Measurements from ENCODE around the gene SLC39A6. TPM values are rescaled to one million over a fixed set of nuclear protein-coding genes. Genes with fewer than 3 reads are reported as not detected.

SLC39A6 gene
- total RNA-seq, 1 experiment from 2014 or later: 33.9 TPM

DNA sequence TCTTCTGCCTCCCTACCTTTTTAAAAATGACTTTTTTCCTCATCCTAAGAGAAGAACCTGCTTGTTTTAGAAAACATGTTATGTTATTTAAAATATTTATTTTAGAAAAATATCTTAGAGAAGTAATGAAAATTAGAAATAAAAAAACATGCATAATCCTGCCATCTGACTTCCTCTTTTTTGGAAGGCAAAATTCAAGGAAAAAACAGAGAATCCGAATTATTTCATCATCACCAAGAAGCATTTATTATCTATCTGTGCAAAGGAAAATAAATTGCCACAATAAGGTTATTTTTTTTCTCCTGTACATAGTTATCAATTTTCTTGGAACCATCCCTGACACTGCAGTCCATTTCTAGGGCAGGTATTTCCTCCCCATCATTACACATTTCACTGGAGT, 14.4 kb downstream of the SLC39A6 start:
- Histone ChIP-seq H4K20me1 (ENCODE audit: control insufficient read depth, insufficient read depth, insufficient read length) (no peaks in the 10 kb centered on the region), H3K9ac (ENCODE audit: extremely low read depth, insufficient read length, low read length) (no peak overlapping the region)
- WGBS (ENCODE audit: extremely low coverage, insufficient read length, low lambda C conversion rate): no CpG with 5 or more reads among the region's 1 CpG

More for the DNA sequence above, 14.4 kb downstream of the SLC39A6 start:
- Histone ChIP-seq H2AFZ (ENCODE audit: low read length) (no peak overlapping the region), H3K4ac (ENCODE audit: low read depth, low read length) (no peak overlapping the region), H2BK120ac (ENCODE audit: low read depth, low read length, poor library complexity, severe bottlenecking) (no peak overlapping the region), H4K91ac (ENCODE audit: insufficient read length, low read depth, low read length) (no peak overlapping the region), H3K79me1 (ENCODE audit: insufficient read depth, low read depth, low read length, poor library complexity, severe bottlenecking) (no peaks in the 10 kb centered on the region), H2BK20ac (ENCODE audit: low read depth, low read length, poor library complexity, severe bottlenecking) (no peak overlapping the region), H3K9me3 (ENCODE audit: control insufficient read depth, low read depth, low read length) (no peaks in the 10 kb centered on the region), H3K27ac (ENCODE audit: insufficient read length, low read depth, low read length) (no peak overlapping the region), H3K18ac (ENCODE audit: insufficient read length, low read depth, low read length) (no peak overlapping the region), H4K8ac (replicated peaks; ENCODE audit: insufficient read length, low read depth, low read length) (no peak overlapping the region), H2AK5ac (ENCODE audit: insufficient read length, low read length) (no peak overlapping the region), H3K23ac (ENCODE audit: insufficient read length, low read depth, low read length) (no peak overlapping the region), H3K4me2 (ENCODE audit: insufficient read depth, insufficient read length, low read length) (no peak overlapping the region), H3K14ac (ENCODE audit: insufficient read depth, low read length) (no peak overlapping the region), H3K27me3 (ENCODE audit: insufficient read depth, low read length) (no peaks in the 10 kb centered on the region), H3K4me1 (ENCODE audit: insufficient read depth, low read length) (no peaks in the 10 kb centered on the region), H3K79me2 (ENCODE audit: insufficient read depth, low read length) (no peaks in the 10 kb centered on the region), H2BK5ac (ENCODE audit: insufficient read length, low read length) (no peak overlapping the region), H2BK12ac (ENCODE audit: insufficient read length, low read depth, low read length) (no peak overlapping the region), H2BK15ac (ENCODE audit: low read depth, low read length) (no peak overlapping the region), H3K23me2 (ENCODE audit: insufficient read length, low read depth, low read length, poor library complexity, severe bottlenecking) (no peaks in the 10 kb centered on the region), H4K5ac (ENCODE audit: insufficient read length, low read depth, low read length) (no peak overlapping the region), H3K56ac (ENCODE audit: insufficient read length, low read depth, low read length) (no peak overlapping the region), H3T11ph (ENCODE audit: low read length) (no peak overlapping the region)
- H3K27me3 Mint-ChIP-seq (ENCODE audit: low read depth): no peaks in the 10 kb centered on the region
- TF ChIP-seq, protein P1, sequence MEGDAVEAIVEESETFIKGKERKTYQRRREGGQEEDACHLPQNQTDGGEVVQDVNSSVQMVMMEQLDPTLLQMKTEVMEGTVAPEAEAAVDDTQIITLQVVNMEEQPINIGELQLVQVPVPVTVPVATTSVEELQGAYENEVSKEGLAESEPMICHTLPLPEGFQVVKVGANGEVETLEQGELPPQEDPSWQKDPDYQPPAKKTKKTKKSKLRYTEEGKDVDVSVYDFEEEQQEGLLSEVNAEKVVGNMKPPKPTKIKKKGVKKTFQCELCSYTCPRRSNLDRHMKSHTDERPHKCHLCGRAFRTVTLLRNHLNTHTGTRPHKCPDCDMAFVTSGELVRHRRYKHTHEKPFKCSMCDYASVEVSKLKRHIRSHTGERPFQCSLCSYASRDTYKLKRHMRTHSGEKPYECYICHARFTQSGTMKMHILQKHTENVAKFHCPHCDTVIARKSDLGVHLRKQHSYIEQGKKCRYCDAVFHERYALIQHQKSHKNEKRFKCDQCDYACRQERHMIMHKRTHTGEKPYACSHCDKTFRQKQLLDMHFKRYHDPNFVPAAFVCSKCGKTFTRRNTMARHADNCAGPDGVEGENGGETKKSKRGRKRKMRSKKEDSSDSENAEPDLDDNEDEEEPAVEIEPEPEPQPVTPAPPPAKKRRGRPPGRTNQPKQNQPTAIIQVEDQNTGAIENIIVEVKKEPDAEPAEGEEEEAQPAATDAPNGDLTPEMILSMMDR (conservative IDR thresholded peaks at IDR 0.05): no peak
- H3K27ac Mint-ChIP-seq: no peak overlapping the region
- H3K4me3 Mint-ChIP-seq: no peak overlapping the region
- H3K36me3 Mint-ChIP-seq (ENCODE audit: insufficient read depth in 1 of 3, low read depth in 3 of 3): peaks cover 37 to 80% (median 76%) of the 10 kb centered on the region in 3 experiments
- H3K4me1 Mint-ChIP-seq: no peaks in the 10 kb centered on the region
- DNase-seq: no peak
- no peaks in the 10 kb centered on the region for H3K9me3 Mint-ChIP-seq

Data from H9 (cell line).